ENCODE data around the gene LRRC45. TPM values are rescaled to one million over a fixed set of nuclear protein-coding genes. Genes with fewer than 3 reads are reported as not detected.

The LRRC45 gene
- total and polyA plus RNA-seq, 2 donors (not counting 3 experiments of a cell fraction or from before 2014, with no cell fraction given) = 7.6 to 22.9 TPM

GRCh38 chr17:82055023-82055964 is 32.2 kb downstream of the LRRC45 start:
- H3K9me1 ChIP-seq (replicated peaks; ENCODE audit: control insufficient read depth, extremely low read depth, insufficient read depth, low read length) = no peaks in the 10 kb centered on the region
- H4K20me1 ChIP-seq (replicated peaks; ENCODE audit: control insufficient read depth, extremely low read depth, insufficient read depth, low read length) = no peaks in the 10 kb centered on the region
- peaks cover 11% of the 10 kb centered on the region for H3K4me1 ChIP-seq (ENCODE audit: control insufficient read depth, extremely low read depth, insufficient read depth, low read length)
- ChIA-PET POLR2A (no interaction called here), CTCF (interaction anchor here (1.0 to 1.3 kb wide), 2 partner anchors 9 to 24 kb away, joined by 4 to 5 read pairs; no protein-coding TSS in a partner anchor)
- no peak for TF ChIP-seq POLR2A (IDR thresholded peaks at IDR 0.05; ENCODE audit: low read depth, low read length)
- TF ChIP-seq POLR2AphosphoS5 (IDR thresholded peaks at IDR 0.05; ENCODE audit: insufficient read depth, low read depth, low read length) = no peak
- no peak overlapping the region for H3K4me3 ChIP-seq (replicated peaks in 1 of 3; ENCODE audit: insufficient read depth in 1 of 3, low read depth in 1 of 3, low read length in 3 of 3)
- peaks cover 11% of the 10 kb centered on the region for H3K79me2 ChIP-seq (ENCODE audit: control insufficient read depth, insufficient read depth, low read length)
- H3K27ac ChIP-seq (ENCODE audit: insufficient read depth, low read depth, low read length) = no peak overlapping the region
- H3K27me3 ChIP-seq (ENCODE audit: control insufficient read depth in 2 of 2, insufficient read depth in 2 of 2, low read length in 2 of 2) = no peaks in the 10 kb centered on the region
- no peak for FAIRE-seq
- intact Hi-C loops (cut with micrococcal nuclease) (no loop called here), dilution Hi-C loops (cut with MboI; ENCODE audit: extremely low pct_ligation_motif_present, low sequenced_read_pairs) (no loop called here)
- no peak overlapping the region for H2AFZ ChIP-seq (ENCODE audit: low read depth, low read length)
- no peak for DNase-seq (ENCODE audit: low read depth, low spot score)
- no TSS peak for BruUV-seq (replicated peaks)
- H3K9ac ChIP-seq (replicated peaks; ENCODE audit: extremely low read depth, insufficient read depth, low read length) = no peak overlapping the region
- H3K36me3 ChIP-seq (ENCODE audit: control insufficient read depth in 2 of 2, extremely low read depth in 1 of 2, insufficient read depth in 2 of 2, low read length in 2 of 2) = peaks cover 12 to 46% of the 10 kb centered on the region in 2 experiments
- H3K9me3 ChIP-seq (replicated peaks; ENCODE audit: control insufficient read depth, insufficient read depth, low read length) = no peaks in the 10 kb centered on the region
- H3K4me2 ChIP-seq (ENCODE audit: insufficient read depth, low read length) = no peak overlapping the region

GRCh38 chr17:82055965-82056728 is 33.0 kb downstream of the LRRC45 start:
- CTCF ChIA-PET = interaction anchor here (1.0 to 1.3 kb wide), 2 partner anchors 8 to 25 kb away, joined by 4 to 5 read pairs; no protein-coding TSS in a partner anchor
- no peaks in the 10 kb centered on the region for H4K20me1 ChIP-seq (replicated peaks; ENCODE audit: control insufficient read depth, extremely low read depth, insufficient read depth, low read length)

More at GRCh38 chr17:82055965-82056728, 33.0 kb downstream of the LRRC45 start:
- DNase-seq (ENCODE audit: low read depth, low spot score) (no peak), FAIRE-seq (no peak)
- H3K4me2 ChIP-seq (ENCODE audit: insufficient read depth, low read length) = no peak overlapping the region
- H3K27ac ChIP-seq (ENCODE audit: insufficient read depth, low read depth, low read length) = no peak overlapping the region
- H3K9me3 ChIP-seq (replicated peaks; ENCODE audit: control insufficient read depth, insufficient read depth, low read length) = no peaks in the 10 kb centered on the region
- dilution Hi-C loops (cut with MboI; ENCODE audit: extremely low pct_ligation_motif_present, low sequenced_read_pairs) (no loop called here), intact Hi-C loops (cut with micrococcal nuclease) (no loop called here)
- no peak overlapping the region for H3K4me3 ChIP-seq (replicated peaks in 1 of 3; ENCODE audit: insufficient read depth in 1 of 3, low read depth in 1 of 3, low read length in 3 of 3)
- H3K4me1 ChIP-seq (ENCODE audit: control insufficient read depth, extremely low read depth, insufficient read depth, low read length) = peaks cover 6% of the 10 kb centered on the region
- H3K79me2 ChIP-seq (ENCODE audit: control insufficient read depth, insufficient read depth, low read length) = peaks cover 11% of the 10 kb centered on the region
- H3K9ac ChIP-seq (replicated peaks; ENCODE audit: extremely low read depth, insufficient read depth, low read length) = no peak overlapping the region
- no peaks in the 10 kb centered on the region for H3K9me1 ChIP-seq (replicated peaks; ENCODE audit: control insufficient read depth, extremely low read depth, insufficient read depth, low read length)
- TF ChIP-seq CTCF (IDR thresholded peaks at IDR 0.05; ENCODE audit: extremely low read depth in 1 of 2, insufficient read depth in 1 of 2, low read depth in 1 of 2, low read length in 2 of 2) (no peak), POLR2A (IDR thresholded peaks at IDR 0.05; ENCODE audit: low read depth, low read length) (no peak), JUN (IDR thresholded peaks at IDR 0.05; ENCODE audit: borderline replicate concordance, insufficient read depth, insufficient read length, low read depth) (no peak), GATA2 (IDR thresholded peaks at IDR 0.05; ENCODE audit: insufficient read depth, insufficient read length, low read depth, low read length) (no peak), MAX (IDR thresholded peaks at IDR 0.05; ENCODE audit: insufficient read depth, insufficient read length) (no peak), MYC (IDR thresholded peaks at IDR 0.05; ENCODE audit: low read depth, low read length) (no peak), FOS (IDR thresholded peaks at IDR 0.05; ENCODE audit: borderline replicate concordance, insufficient read depth, low read length) (no peak), POLR2AphosphoS5 (IDR thresholded peaks at IDR 0.05; ENCODE audit: insufficient read depth, low read depth, low read length) (no peak), EZH2 (IDR thresholded peaks at IDR 0.05; ENCODE audit: borderline replicate concordance, low read depth, low read length, severe bottlenecking) (no peak)
- peaks cover 12 to 53% of the 10 kb centered on the region in 2 experiments for H3K36me3 ChIP-seq (ENCODE audit: control insufficient read depth in 2 of 2, extremely low read depth in 1 of 2, insufficient read depth in 2 of 2, low read length in 2 of 2)
- POLR2A ChIA-PET = no interaction called here
- no peak overlapping the region for H2AFZ ChIP-seq (ENCODE audit: low read depth, low read length)
- BruUV-seq (replicated peaks) = no TSS peak
- no peaks in the 10 kb centered on the region for H3K27me3 ChIP-seq (ENCODE audit: control insufficient read depth in 2 of 2, insufficient read depth in 2 of 2, low read length in 2 of 2)

All from endothelial cell of umbilical vein (primary cell).